ENCODE results near the gene CCDC102B. TPM values are rescaled to one million over a fixed set of nuclear protein-coding genes. Genes with fewer than 3 reads are reported as not detected.

The CCDC102B gene
- total RNA-seq, 2 donors from 2014 or later = 10.6 to 24.6 TPM

DNA sequence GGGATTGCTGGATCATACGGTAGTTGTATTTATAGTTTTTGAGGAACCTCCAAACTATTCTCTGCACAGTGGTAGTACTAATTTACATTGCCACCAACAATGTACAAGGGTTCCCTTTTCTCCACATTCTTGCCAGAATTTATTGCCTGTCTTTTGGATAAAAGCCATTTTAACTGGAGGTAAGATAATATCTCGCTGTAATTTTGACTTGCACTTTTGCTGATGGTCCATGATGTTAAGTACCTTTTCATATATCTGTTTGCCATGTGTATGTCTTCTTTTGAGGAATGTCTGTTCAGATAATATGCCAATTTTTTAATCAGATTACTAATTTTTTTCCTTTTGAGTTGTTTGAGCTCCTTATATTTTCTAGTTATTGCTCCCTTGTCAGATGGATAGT, 158.8 kb downstream of the CCDC102B start:
- Histone ChIP-seq H3K27me3 (replicated peaks; ENCODE audit: insufficient read depth) (no peaks in the 10 kb centered on the region), H3K4me1 (ENCODE audit: control insufficient read depth in 1 of 2, low read depth in 2 of 2) (no peaks in the 10 kb centered on the region), H3K9me3 (no peaks in the 10 kb centered on the region), H3K27ac (no peak overlapping the region), H3K4me3 (no peak overlapping the region), H3K36me3 (no peaks in the 10 kb centered on the region)
- DNase-seq (ENCODE audit: low spot score) (no peak), ATAC-seq (ENCODE audit: insufficient number of reproducible peaks, low FRiP score, low read depth) (no peak)
- TF ChIP-seq, protein P1, sequence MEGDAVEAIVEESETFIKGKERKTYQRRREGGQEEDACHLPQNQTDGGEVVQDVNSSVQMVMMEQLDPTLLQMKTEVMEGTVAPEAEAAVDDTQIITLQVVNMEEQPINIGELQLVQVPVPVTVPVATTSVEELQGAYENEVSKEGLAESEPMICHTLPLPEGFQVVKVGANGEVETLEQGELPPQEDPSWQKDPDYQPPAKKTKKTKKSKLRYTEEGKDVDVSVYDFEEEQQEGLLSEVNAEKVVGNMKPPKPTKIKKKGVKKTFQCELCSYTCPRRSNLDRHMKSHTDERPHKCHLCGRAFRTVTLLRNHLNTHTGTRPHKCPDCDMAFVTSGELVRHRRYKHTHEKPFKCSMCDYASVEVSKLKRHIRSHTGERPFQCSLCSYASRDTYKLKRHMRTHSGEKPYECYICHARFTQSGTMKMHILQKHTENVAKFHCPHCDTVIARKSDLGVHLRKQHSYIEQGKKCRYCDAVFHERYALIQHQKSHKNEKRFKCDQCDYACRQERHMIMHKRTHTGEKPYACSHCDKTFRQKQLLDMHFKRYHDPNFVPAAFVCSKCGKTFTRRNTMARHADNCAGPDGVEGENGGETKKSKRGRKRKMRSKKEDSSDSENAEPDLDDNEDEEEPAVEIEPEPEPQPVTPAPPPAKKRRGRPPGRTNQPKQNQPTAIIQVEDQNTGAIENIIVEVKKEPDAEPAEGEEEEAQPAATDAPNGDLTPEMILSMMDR (IDR thresholded peaks at IDR 0.05) = no peak

DNA sequence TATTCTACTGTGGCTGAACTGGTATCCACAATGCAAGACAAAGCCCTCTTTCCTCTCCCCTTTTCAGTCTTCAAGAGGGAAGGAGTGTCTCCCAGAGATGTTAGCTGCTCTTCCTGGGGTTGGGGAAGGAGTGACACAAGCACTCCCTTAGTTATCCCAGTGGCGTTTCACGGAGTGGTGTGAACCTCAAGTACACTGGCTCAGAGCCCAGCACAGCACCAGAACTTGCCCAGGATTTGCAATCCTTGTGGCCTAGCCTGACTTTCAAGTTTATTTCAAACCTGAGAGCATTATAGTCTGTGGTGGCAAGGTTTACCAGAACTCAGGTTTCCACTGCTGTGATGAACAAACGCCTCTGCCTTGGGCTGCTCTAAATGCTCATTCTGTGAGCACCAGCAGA, 162.5 kb downstream of the CCDC102B start:
- TF ChIP-seq, protein P1 (IDR thresholded peaks at IDR 0.05) = no peak
- Histone ChIP-seq H3K27ac (no peak overlapping the region), H3K36me3 (no peaks in the 10 kb centered on the region), H3K27me3 (replicated peaks; ENCODE audit: insufficient read depth) (no peaks in the 10 kb centered on the region), H3K4me3 (no peak overlapping the region), H3K4me1 (ENCODE audit: control insufficient read depth in 1 of 2, low read depth in 2 of 2) (no peaks in the 10 kb centered on the region), H3K9me3 (no peaks in the 10 kb centered on the region)
- ATAC-seq (ENCODE audit: insufficient number of reproducible peaks, low FRiP score, low read depth) (no peak), DNase-seq (ENCODE audit: low spot score) (no peak)

DNA sequence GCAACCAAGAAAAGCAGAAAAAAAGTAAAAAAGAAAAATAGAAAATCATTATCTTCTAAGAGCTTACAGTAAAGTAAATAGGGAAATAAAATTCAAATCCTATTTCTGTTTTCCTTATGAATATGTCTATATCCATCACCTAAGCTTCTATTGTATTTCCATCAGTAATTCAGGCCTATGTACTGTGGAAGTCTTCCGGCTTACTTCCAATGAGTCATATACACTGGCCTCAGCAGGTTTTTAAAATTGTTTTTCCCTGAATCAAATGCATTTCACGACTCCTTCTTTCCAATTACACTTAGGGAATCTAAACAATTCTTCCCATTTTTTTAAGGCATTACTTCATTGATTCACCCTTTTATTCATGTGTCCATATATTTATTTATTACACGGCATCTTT, 164.7 kb downstream of the CCDC102B start:
- Histone ChIP-seq H3K36me3 (no peaks in the 10 kb centered on the region), H3K27me3 (replicated peaks; ENCODE audit: insufficient read depth) (no peaks in the 10 kb centered on the region), H3K4me1 (ENCODE audit: control insufficient read depth in 1 of 2, low read depth in 2 of 2) (no peaks in the 10 kb centered on the region), H3K9me3 (no peaks in the 10 kb centered on the region), H3K4me3 (no peak overlapping the region), H3K27ac (no peak overlapping the region)
- DNase-seq (ENCODE audit: low spot score) (no peak), ATAC-seq (ENCODE audit: insufficient number of reproducible peaks, low FRiP score, low read depth) (no peak)
- TF ChIP-seq, protein P1 (IDR thresholded peaks at IDR 0.05) = no peak

DNA sequence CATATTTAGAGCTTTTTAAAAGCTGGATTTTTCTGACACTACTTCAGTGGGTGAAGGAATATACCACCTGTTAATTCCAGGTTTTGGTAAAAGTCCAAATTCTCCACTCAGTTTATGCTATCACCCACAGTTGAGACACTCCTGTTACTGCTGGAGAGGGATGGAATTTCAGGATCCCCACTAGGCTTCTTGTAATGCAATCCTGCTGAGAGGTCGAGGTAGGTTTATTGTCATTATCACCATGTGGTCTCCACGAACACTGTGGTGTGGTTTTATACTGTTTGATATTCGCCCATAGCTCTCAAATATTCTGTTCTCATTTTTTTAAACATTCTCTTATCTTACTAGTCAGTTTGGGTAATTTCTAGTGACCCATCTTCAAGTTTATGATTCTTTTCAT, 167.9 kb downstream of the CCDC102B start:
- Histone ChIP-seq H3K27me3 (replicated peaks; ENCODE audit: insufficient read depth) (no peaks in the 10 kb centered on the region), H3K4me3 (no peak overlapping the region), H3K9me3 (no peaks in the 10 kb centered on the region), H3K27ac (no peak overlapping the region), H3K36me3 (no peaks in the 10 kb centered on the region), H3K4me1 (ENCODE audit: control insufficient read depth in 1 of 2, low read depth in 2 of 2) (no peaks in the 10 kb centered on the region)
- ATAC-seq (ENCODE audit: insufficient number of reproducible peaks, low FRiP score, low read depth) (no peak), DNase-seq (ENCODE audit: low spot score) (no peak)
- TF ChIP-seq, protein P1 (IDR thresholded peaks at IDR 0.05) = no peak

DNA sequence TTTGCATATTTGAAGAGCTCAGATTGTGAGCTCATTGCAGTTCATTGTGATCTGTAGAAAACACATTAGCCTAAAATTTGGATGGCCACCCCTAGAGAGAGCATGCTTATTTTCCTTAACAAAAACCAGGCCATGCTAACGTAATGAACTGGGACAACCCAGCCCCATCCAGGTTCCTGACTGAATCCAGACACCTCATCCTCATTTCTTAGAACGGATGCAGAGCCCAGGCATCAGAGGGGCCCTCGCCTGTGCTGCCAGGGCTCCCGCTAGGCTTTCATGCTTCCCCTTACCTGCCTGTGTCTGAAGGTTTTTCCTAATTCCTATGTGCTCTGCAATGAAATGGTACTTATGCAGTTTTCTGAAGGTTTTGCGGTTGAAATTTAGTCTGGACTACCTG, 171.1 kb downstream of the CCDC102B start:
- no peaks in the 10 kb centered on the region for H3K27me3 ChIP-seq (replicated peaks; ENCODE audit: insufficient read depth)
- no peak for DNase-seq (ENCODE audit: low spot score)
- no peak overlapping the region for H3K27ac ChIP-seq
- no peaks in the 10 kb centered on the region for H3K9me3 ChIP-seq
- TF ChIP-seq, protein P1 (IDR thresholded peaks at IDR 0.05) = no peak
- no peaks in the 10 kb centered on the region for H3K36me3 ChIP-seq
- no peak for ATAC-seq (ENCODE audit: insufficient number of reproducible peaks, low FRiP score, low read depth)
- no peak overlapping the region for H3K4me3 ChIP-seq
- H3K4me1 ChIP-seq (ENCODE audit: control insufficient read depth in 1 of 2, low read depth in 2 of 2) = no peaks in the 10 kb centered on the region

All from thoracic aorta (tissue), 2 donors.